GM23338 (cell line): ENCODE data around the gene ZNF578. TPM values are rescaled to one million over a fixed set of nuclear protein-coding genes. Genes with fewer than 3 reads are reported as not detected.

Source experiments
- ATAC-seq: fragments of 200-7000 bp; cut with Tn5 transposase; 3 replicates; pipeline ENCODE4 v1.9.1; 2020
- DNase-seq: peaks from one replicate; pipeline ENCODE4 v3.0.0-alpha.2; 2015; ENCODE audit warnings: low spot score
- H2AFZ ChIP-seq: fragments of 200-600 bp; sonication (generic); 2 replicates; pipeline ENCODE4 v1.8.0; 2016; ENCODE audit warnings: antibody characterized with exemption, mild to moderate bottlenecking, moderate library complexity
- H3F3A ChIP-seq: fragments of 200-600 bp; sonication (generic); replicated peaks from 2 replicates; pipeline ENCODE4 v1.8.0; 2017; ENCODE audit warnings: antibody characterized with exemption, mixed run types, low read depth
- H3K27ac ChIP-seq: fragments of 200-600 bp; sonication (generic); 2 replicates; pipeline ENCODE4 v1.6.1; 2016; ENCODE audit warnings: low read depth
- H3K27me3 ChIP-seq: fragments of 200-600 bp; sonication (generic); 2 replicates; pipeline ENCODE4 v1.8.0; 2016; ENCODE audit warnings: mild to moderate bottlenecking, mixed run types, moderate library complexity; ENCODE audit not compliant: insufficient read depth
- H3K36me3 ChIP-seq: fragments of 200-600 bp; sonication (generic); 2 replicates; pipeline ENCODE4 v1.8.0; 2016; ENCODE audit warnings: mild to moderate bottlenecking; ENCODE audit not compliant: insufficient read depth
- H3K4me1 ChIP-seq: fragments of 200-600 bp; sonication (generic); 2 replicates; pipeline ENCODE4 v1.8.0; 2016; ENCODE audit warnings: mild to moderate bottlenecking, moderate library complexity; ENCODE audit not compliant: insufficient read depth
- H3K4me2 ChIP-seq: fragments of 200-600 bp; sonication (generic); 2 replicates; pipeline ENCODE4 v1.7.1; 2017; ENCODE audit warnings: mixed run types
- H3K4me3 ChIP-seq: fragments of 200-600 bp; sonication (generic); 2 replicates; pipeline ENCODE4 v1.6.1; 2016; ENCODE audit warnings: mixed run types
- H3K79me2 ChIP-seq: fragments of 200-600 bp; sonication (generic); replicated peaks from 2 replicates; pipeline ENCODE4 v1.8.0; 2017; ENCODE audit warnings: mild to moderate bottlenecking; ENCODE audit not compliant: insufficient read depth
- H3K9me2 ChIP-seq: fragments of 200-600 bp; sonication (generic); 2 replicates; pipeline ENCODE4 v1.8.0; 2017; ENCODE audit not compliant: insufficient read depth
- H4K20me1 ChIP-seq: fragments of 200-600 bp; sonication (generic); replicated peaks from 2 replicates; pipeline ENCODE4 v1.8.0; 2017; ENCODE audit warnings: mild to moderate bottlenecking; ENCODE audit not compliant: insufficient read depth
- H3K27ac Mint-ChIP-seq: 2 replicates; pipeline ENCODE4 v1.8.0; 2020; ENCODE audit warnings: inconsistent platforms, mild to moderate bottlenecking, moderate library complexity, mixed read lengths
- H3K27me3 Mint-ChIP-seq: 3 replicates; pipeline ENCODE4 v1.8.0; 2022; ENCODE audit warnings: low read depth, mild to moderate bottlenecking, moderate library complexity, mixed read lengths, inconsistent platforms; ENCODE audit not compliant: insufficient read depth, poor library complexity
- H3K36me3 Mint-ChIP-seq: 3 replicates; pipeline ENCODE4 v1.8.0; 2021; ENCODE audit warnings: low read depth, mild to moderate bottlenecking, inconsistent platforms, moderate library complexity, mixed read lengths
- H3K4me1 Mint-ChIP-seq: 3 replicates; pipeline ENCODE4 v1.8.0; 2020; ENCODE audit warnings: mild to moderate bottlenecking, inconsistent platforms, mixed read lengths
- H3K4me3 Mint-ChIP-seq: 3 replicates; pipeline ENCODE4 v1.8.0; 2021; ENCODE audit warnings: moderate library complexity, mild to moderate bottlenecking, inconsistent platforms, mixed read lengths
- H3K9me3 Mint-ChIP-seq: 3 replicates; pipeline ENCODE4 v1.8.0; 2020; ENCODE audit warnings: moderate library complexity, mild to moderate bottlenecking, inconsistent platforms, mixed read lengths
- CREB1 ChIP-seq: fragments of 250-450 bp; sonication (Bioruptor Pico); IDR thresholded peaks from 2 replicates; pipeline ENCODE4 v1.5.0; 2020; ENCODE audit warnings: low read depth, mild to moderate bottlenecking, moderate library complexity
- CTCF ChIP-seq, 2 experiments: fragments of 200-600 bp in 1 of 2; sonication (generic) in 1 of 2; conservative IDR thresholded peaks; 2 replicates each; pipeline versions ENCODE4 v1.5.1 to v1.6.1; 2016 to 2017; ENCODE audit warnings: antibody characterized with exemption in 2 of 2, low read depth in 2 of 2, mild to moderate bottlenecking in 2 of 2, moderate library complexity in 1 of 2
- ETS1 ChIP-seq: IDR thresholded peaks from 2 replicates; pipeline ENCODE4 v1.6.1; 2016; ENCODE audit warnings: antibody characterized with exemption
- EZH2 ChIP-seq: fragments of 200-600 bp; sonication (generic); IDR thresholded peaks from one replicate; pipeline ENCODE4 v1.8.0; 2017; ENCODE audit warnings: antibody characterized with exemption, mild to moderate bottlenecking, low read depth; ENCODE audit not compliant: unreplicated experiment
- EZH2phosphoT487 ChIP-seq: fragments of 200-600 bp; sonication (generic); IDR thresholded peaks from one replicate; pipeline ENCODE4 v1.8.1; 2018; ENCODE audit warnings: antibody characterized with exemption; ENCODE audit not compliant: unreplicated experiment
- JUNB ChIP-seq: IDR thresholded peaks from one replicate; pipeline ENCODE4 v1.6.1; 2016; ENCODE audit warnings: antibody characterized with exemption; ENCODE audit not compliant: unreplicated experiment
- NANOG ChIP-seq: IDR thresholded peaks from 2 replicates; pipeline ENCODE4 v1.6.1; 2016; ENCODE audit warnings: antibody characterized with exemption, borderline replicate concordance
- POLR2AphosphoS5 ChIP-seq: IDR thresholded peaks from 2 replicates; pipeline ENCODE4 v1.6.1; 2016; ENCODE audit warnings: antibody characterized with exemption, low read depth
- REST ChIP-seq: IDR thresholded peaks from one replicate; pipeline ENCODE4 v1.6.1; 2018; ENCODE audit warnings: antibody characterized with exemption; ENCODE audit not compliant: unreplicated experiment
- STAT1 ChIP-seq: IDR thresholded peaks from one replicate; pipeline ENCODE4 v1.6.1; 2016; ENCODE audit warnings: antibody characterized with exemption; ENCODE audit not compliant: unreplicated experiment
- ZNF114 ChIP-seq: fragments of 250-450 bp; sonication (Bioruptor Pico); IDR thresholded peaks from 2 replicates; pipeline ENCODE4 v1.5.0; 2020; ENCODE audit warnings: mild to moderate bottlenecking, moderate library complexity
- ZNF331 ChIP-seq: fragments of 250-450 bp; sonication (Bioruptor Pico); IDR thresholded peaks from 2 replicates; pipeline ENCODE4 v1.5.0; 2020; ENCODE audit warnings: low read depth, mild to moderate bottlenecking, moderate library complexity
- polyA plus RNA-seq: library from polyadenylated mRNA; unstranded; fragments of >200 nt; fragmentation: Nextera tagmentation; extraction: Ambion mirVana; gene quantifications from 2 replicates; pipeline ENCODE4 v1.2.1, GENCODE V29; 2016
- total RNA-seq: library from RNA; depleted of rRNA; stranded (reverse); fragments of >200 nt; shearing (Covaris generic); gene quantifications from 2 replicates; pipeline ENCODE4 v1.2.3, GENCODE V29; 2014
- TF ChIP-seq, protein P1 (sequence below): fragments of 250-450 bp; sonication (Bioruptor Pico); IDR thresholded peaks from 2 replicates; pipeline ENCODE4 v1.5.0; 2020; ENCODE audit warnings: mild to moderate bottlenecking, moderate library complexity

Gene ZNF578
- total and polyA plus RNA-seq, 2 experiments from 2014 or later: 4.1 to 23.9 TPM

- Histone ChIP-seq H3K9me2 (no peaks in the 10 kb centered on the region), H3K4me2 (no peak overlapping the region), H2AFZ (no peak overlapping the region), H3F3A (no peaks in the 10 kb centered on the region), H3K4me3 (no peak overlapping the region; the same call in 1 of the 2 replicates), H3K79me2 (0 out of 2 replicates have a peak, but pooled peaks cover 3% of the 10 kb centered on the region), H3K36me3 (peaks cover 47% of the 10 kb centered on the region), H3K4me1 (no peaks in the 10 kb centered on the region), H4K20me1 (no peaks in the 10 kb centered on the region), H3K27me3 (no peaks in the 10 kb centered on the region), H3K27ac (no peak overlapping the region)
- DNase-seq: no peak
- Mint-ChIP-seq H3K9me3 (peaks cover 95% of the 10 kb centered on the region), H3K27me3 (peaks cover 3% of the 10 kb centered on the region), H3K27ac (no peak overlapping the region), H3K4me3 (no peak overlapping the region), H3K4me1 (no peaks in the 10 kb centered on the region), H3K36me3 (peaks cover 68% of the 10 kb centered on the region)
- no peak for ATAC-seq
- TF ChIP-seq EZH2phosphoT487 (no peak), JUNB (no peak), REST (no peak), NANOG (no peak), POLR2AphosphoS5 (no peak), ZNF331 (CRISPR knock-in tag) (no peak), EZH2 (no peak), ZNF114 (CRISPR knock-in tag) (no peak), STAT1 (no peak), ETS1 (no peak), CREB1 (CRISPR knock-in tag) (no peak), CTCF (conservative IDR thresholded peaks at IDR 0.05; ENCODE audit: low read depth in 2 of 2) (no peak)
- TF ChIP-seq, protein P1, sequence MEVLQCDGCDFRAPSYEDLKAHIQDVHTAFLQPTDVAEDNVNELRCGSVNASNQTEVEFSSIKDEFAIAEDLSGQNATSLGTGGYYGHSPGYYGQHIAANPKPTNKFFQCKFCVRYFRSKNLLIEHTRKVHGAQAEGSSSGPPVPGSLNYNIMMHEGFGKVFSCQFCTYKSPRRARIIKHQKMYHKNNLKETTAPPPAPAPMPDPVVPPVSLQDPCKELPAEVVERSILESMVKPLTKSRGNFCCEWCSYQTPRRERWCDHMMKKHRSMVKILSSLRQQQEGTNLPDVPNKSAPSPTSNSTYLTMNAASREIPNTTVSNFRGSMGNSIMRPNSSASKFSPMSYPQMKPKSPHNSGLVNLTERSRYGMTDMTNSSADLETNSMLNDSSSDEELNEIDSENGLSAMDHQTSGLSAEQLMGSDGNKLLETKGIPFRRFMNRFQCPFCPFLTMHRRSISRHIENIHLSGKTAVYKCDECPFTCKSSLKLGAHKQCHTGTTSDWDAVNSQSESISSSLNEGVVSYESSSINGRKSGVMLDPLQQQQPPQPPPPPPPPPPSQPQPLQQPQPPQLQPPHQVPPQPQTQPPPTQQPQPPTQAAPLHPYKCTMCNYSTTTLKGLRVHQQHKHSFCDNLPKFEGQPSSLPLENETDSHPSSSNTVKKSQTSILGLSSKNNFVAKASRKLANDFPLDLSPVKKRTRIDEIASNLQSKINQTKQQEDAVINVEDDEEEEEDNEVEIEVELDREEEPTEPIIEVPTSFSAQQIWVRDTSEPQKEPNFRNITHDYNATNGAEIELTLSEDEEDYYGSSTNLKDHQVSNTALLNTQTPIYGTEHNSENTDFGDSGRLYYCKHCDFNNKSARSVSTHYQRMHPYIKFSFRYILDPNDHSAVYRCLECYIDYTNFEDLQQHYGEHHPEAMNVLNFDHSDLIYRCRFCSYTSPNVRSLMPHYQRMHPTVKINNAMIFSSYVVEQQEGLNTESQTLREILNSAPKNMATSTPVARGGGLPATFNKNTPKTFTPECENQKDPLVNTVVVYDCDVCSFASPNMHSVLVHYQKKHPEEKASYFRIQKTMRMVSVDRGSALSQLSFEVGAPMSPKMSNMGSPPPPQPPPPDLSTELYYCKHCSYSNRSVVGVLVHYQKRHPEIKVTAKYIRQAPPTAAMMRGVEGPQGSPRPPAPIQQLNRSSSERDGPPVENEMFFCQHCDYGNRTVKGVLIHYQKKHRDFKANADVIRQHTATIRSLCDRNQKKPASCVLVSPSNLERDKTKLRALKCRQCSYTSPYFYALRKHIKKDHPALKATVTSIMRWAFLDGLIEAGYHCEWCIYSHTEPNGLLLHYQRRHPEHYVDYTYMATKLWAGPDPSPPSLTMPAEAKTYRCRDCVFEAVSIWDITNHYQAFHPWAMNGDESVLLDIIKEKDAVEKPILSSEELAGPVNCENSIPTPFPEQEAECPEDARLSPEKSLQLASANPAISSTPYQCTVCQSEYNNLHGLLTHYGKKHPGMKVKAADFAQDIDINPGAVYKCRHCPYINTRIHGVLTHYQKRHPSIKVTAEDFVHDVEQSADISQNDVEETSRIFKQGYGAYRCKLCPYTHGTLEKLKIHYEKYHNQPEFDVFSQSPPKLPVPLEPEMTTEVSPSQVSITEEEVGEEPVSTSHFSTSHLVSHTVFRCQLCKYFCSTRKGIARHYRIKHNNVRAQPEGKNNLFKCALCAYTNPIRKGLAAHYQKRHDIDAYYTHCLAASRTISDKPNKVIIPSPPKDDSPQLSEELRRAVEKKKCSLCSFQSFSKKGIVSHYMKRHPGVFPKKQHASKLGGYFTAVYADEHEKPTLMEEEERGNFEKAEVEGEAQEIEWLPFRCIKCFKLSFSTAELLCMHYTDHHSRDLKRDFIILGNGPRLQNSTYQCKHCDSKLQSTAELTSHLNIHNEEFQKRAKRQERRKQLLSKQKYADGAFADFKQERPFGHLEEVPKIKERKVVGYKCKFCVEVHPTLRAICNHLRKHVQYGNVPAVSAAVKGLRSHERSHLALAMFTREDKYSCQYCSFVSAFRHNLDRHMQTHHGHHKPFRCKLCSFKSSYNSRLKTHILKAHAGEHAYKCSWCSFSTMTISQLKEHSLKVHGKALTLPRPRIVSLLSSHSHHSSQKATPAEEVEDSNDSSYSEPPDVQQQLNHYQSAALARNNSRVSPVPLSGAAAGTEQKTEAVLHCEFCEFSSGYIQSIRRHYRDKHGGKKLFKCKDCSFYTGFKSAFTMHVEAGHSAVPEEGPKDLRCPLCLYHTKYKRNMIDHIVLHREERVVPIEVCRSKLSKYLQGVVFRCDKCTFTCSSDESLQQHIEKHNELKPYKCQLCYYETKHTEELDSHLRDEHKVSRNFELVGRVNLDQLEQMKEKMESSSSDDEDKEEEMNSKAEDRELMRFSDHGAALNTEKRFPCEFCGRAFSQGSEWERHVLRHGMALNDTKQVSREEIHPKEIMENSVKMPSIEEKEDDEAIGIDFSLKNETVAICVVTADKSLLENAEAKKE (CRISPR knock-in tag): no peak
Measured at GRCh38 chr19:52474351-52475127, 21.2 kb downstream of the ZNF578 start.
